Fibroblast of skin of abdomen (primary cell): ENCODE results near the gene GFAP.

Experiments used
- DNase-seq: peaks from one replicate; pipeline ENCODE4 v3.0.0-alpha.2; 2013

The GFAP gene

GRCh38 chr17:44931376-44931775 lies 16.1 kb upstream of the GFAP start:
- no peak for DNase-seq

- DNase-seq = no peak
These were observed 15.4 kb upstream of the GFAP start for GRCh38 chr17:44930667-44931066.

- no peak for DNase-seq
These were observed 13.8 kb upstream of the GFAP start for GRCh38 chr17:44928950-44929720.

GRCh38 chr17:44928136-44928535 lies 12.8 kb upstream of the GFAP start:
- DNase-seq = no peak

- DNase-seq = no peak
These were observed 12.4 kb upstream of the GFAP start for GRCh38 chr17:44927696-44928095.

GRCh38 chr17:44926821-44927525 lies 11.7 kb upstream of the GFAP start:
- no peak for DNase-seq

GRCh38 chr17:44925731-44926697 lies 10.7 kb upstream of the GFAP start:
- DNase-seq = no peak

- DNase-seq = no peak
These were observed 8.8 kb upstream of the GFAP start for GRCh38 chr17:44924107-44924544.

- no peak for DNase-seq
These were observed 7.6 kb upstream of the GFAP start for GRCh38 chr17:44922746-44923470.

- no peak for DNase-seq
These were observed 6.8 kb upstream of the GFAP start for GRCh38 chr17:44922136-44922535.

GRCh38 chr17:44921122-44921882 lies 6.0 kb upstream of the GFAP start:
- no peak for DNase-seq

GRCh38 chr17:44920565-44920940 lies 5.3 kb upstream of the GFAP start:
- no peak for DNase-seq

GRCh38 chr17:44919885-44920564 lies 4.7 kb upstream of the GFAP start:
- DNase-seq = peak; percentile 74

- DNase-seq = no peak
These were observed 4.1 kb upstream of the GFAP start for GRCh38 chr17:44919411-44919810.

- DNase-seq = no peak
These were observed 2.7 kb upstream of the GFAP start for GRCh38 chr17:44918006-44918405.

- DNase-seq = no peak
These were observed 2.2 kb upstream of the GFAP start for GRCh38 chr17:44917456-44917855.

- DNase-seq = peak; percentile 40
These were observed 1.5 kb upstream of the GFAP start for GRCh38 chr17:44916781-44917241.

- DNase-seq = no peak
These were observed 821 bp upstream of the GFAP start for GRCh38 chr17:44915862-44916780.

- DNase-seq = no peak
These were observed 515 bp downstream of the GFAP start for GRCh38 chr17:44914698-44915271.
